Activated CD4-positive, alpha-beta T cell treated with anti-CD3 and anti-CD28 coated beads, Interleukin-2, amount 10 ng/mL, durations not matched to agents 7 days and 5 days (primary cell): Measurements from ENCODE around the gene MED8. TPM values are rescaled to one million over a fixed set of nuclear protein-coding genes. Genes with fewer than 3 reads are reported as not detected.

Experiments used
- CTCF ChIA-PET: fragments of 350-600 bp; sonication (Branson Sonifier 250); formaldehyde crosslinking; loops from one replicate; lab custom pipeline; 2021; ENCODE audit warnings: antibody characterized with exemption; lab: Charles Lee
- POLR2A ChIA-PET: fragments of 350-600 bp; sonication (Branson Sonifier 250); formaldehyde crosslinking; loops from one replicate; lab custom pipeline; 2021; ENCODE audit warnings: antibody characterized with exemption; lab: Charles Lee
- DNase-seq: peaks from one replicate; pipeline ENCODE4 v3.0.0-alpha.2; 2020
- H3K27ac Mint-ChIP-seq: one replicate; pipeline ENCODE4 v1.8.0; 2021; ENCODE audit warnings: mild to moderate bottlenecking, moderate library complexity, mixed read lengths
- H3K27me3 Mint-ChIP-seq: one replicate; pipeline ENCODE4 v1.8.0; 2021; ENCODE audit warnings: mixed read lengths
- H3K36me3 Mint-ChIP-seq: one replicate; pipeline ENCODE4 v1.8.0; 2021; ENCODE audit warnings: low read depth, mixed read lengths
- H3K4me1 Mint-ChIP-seq: one replicate; pipeline ENCODE4 v1.8.0; 2021; ENCODE audit warnings: mixed read lengths
- H3K4me3 Mint-ChIP-seq: one replicate; pipeline ENCODE4 v1.8.0; 2021; ENCODE audit warnings: mild to moderate bottlenecking, moderate library complexity, mixed read lengths
- H3K9me3 Mint-ChIP-seq: one replicate; pipeline ENCODE4 v1.8.0; 2021; ENCODE audit warnings: mixed read lengths
- total RNA-seq, 2 experiments: library from RNA; stranded (reverse); gene quantifications; one replicate each; pipeline ENCODE4 v1.2.3, GENCODE V29; 2021

The MED8 gene, protein sequence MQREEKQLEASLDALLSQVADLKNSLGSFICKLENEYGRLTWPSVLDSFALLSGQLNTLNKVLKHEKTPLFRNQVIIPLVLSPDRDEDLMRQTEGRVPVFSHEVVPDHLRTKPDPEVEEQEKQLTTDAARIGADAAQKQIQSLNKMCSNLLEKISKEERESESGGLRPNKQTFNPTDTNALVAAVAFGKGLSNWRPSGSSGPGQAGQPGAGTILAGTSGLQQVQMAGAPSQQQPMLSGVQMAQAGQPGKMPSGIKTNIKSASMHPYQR
- 10 to 100 TPM; 30.2 to 33.3 TPM for total RNA-seq

GRCh38 chr1:43389326-43390313 lies at the start of gene MED8, which contains the start of gene SZT2:
Gene MED8 (minus strand): TSS chr1:43389800. CDS start chr1:43389764, 36 bp downstream.
Gene SZT2 (plus strand): TSS chr1:43389899. CDS start chr1:43389969, 70 bp downstream.
- peaks cover 22% of the 10 kb centered on the region for H3K36me3 Mint-ChIP-seq
- ChIA-PET CTCF (interaction anchor here (1.0 to 1.7 kb wide), 5 partner anchors 13 to 36 kb away, joined by 3 to 5 read pairs (median 4); no protein-coding TSS in a partner anchor), POLR2A (interaction anchor here (0.6 kb wide), 1 partner anchor 163 kb away, joined by 3 read pairs; no protein-coding TSS in a partner anchor)
- H3K27me3 Mint-ChIP-seq: no peaks in the 10 kb centered on the region
- H3K9me3 Mint-ChIP-seq: no peaks in the 10 kb centered on the region
- peaks cover 42% of the 10 kb centered on the region for H3K4me1 Mint-ChIP-seq
- peak within 1 kb of the TSS; percentile 98 for H3K4me3 Mint-ChIP-seq
- H3K27ac Mint-ChIP-seq: peak within 1 kb of the TSS; percentile 97
- DNase-seq: peak; percentile 94

DNA sequence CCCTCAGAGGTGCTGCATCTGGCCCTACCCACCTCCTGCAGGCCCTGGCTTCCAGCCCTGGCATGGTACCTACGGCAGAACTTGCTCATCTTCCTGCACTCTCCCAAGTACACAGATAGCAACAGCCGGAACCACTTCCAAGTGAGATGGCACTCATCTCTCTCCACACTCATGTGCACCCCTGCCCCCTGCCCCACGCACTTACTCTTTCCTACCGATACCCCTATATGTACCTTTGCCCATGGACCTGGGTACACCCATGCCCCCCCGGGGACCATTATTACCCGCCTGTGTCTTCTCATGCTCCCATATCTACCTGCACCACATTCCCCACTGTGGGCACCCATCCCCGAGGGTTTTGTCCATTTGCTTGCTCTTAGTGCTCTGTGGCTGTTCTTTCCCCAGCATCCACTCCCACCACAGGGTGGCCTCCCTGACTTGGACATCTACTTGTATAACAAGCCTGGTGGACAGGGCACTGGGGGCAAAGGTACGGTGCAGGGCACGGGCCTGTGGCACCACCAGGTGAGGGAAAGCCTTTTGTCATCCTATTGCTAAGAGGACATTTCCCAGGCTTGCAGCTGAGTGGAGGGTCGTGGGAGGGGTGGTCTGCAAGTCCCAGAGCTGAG lies 49.5 kb upstream of the MED8 start:
- Mint-ChIP-seq H3K9me3 (no peaks in the 10 kb centered on the region), H3K36me3 (peaks cover 12% of the 10 kb centered on the region), H3K4me1 (peaks cover 6% of the 10 kb centered on the region), H3K4me3 (no peak overlapping the region), H3K27ac (no peak overlapping the region), H3K27me3 (no peaks in the 10 kb centered on the region)
- no peak for DNase-seq
- POLR2A ChIA-PET: no interaction called here
- CTCF ChIA-PET: interaction anchor here (0.8 to 1.6 kb wide), 2 partner anchors 10 to 15 kb away, joined by 3 read pairs; partner anchors contain the start of gene HYI

DNA sequence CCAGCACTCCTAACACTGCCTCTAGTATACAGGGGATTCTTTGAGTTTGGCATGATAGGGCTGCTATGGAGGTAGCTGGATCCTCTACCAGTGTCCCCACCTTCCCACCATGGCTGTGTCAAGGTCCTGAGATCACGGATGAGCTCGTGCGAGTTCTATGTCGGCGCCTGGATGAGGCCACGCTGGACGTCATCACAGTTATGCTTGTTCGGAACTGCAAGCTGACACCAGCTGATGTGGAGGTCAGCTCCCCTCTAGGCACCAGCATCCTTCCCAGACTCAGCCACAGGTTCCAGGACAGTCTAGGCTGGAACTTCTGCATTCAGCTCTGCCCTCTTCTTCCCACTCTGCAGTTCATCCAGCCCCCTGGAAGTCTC lies 49.0 kb upstream of the MED8 start:
- no peak for DNase-seq
- peaks cover 6% of the 10 kb centered on the region for H3K4me1 Mint-ChIP-seq
- peaks cover 13% of the 10 kb centered on the region for H3K36me3 Mint-ChIP-seq
- no peaks in the 10 kb centered on the region for H3K9me3 Mint-ChIP-seq
- H3K27me3 Mint-ChIP-seq: no peaks in the 10 kb centered on the region
- no peak overlapping the region for H3K27ac Mint-ChIP-seq
- ChIA-PET CTCF (interaction anchor here (1.3 kb wide), 1 partner anchor 14 kb away, joined by 4 read pairs; no protein-coding TSS in a partner anchor), POLR2A (no interaction called here)
- H3K4me3 Mint-ChIP-seq: no peak overlapping the region

- POLR2A ChIA-PET: no interaction called here
These were observed 48.4 kb upstream of the MED8 start for GRCh38 chr1:43438006-43438405.

GRCh38 chr1:43437031-43437973 lies 47.7 kb upstream of the MED8 start:
- no peaks in the 10 kb centered on the region for H3K27me3 Mint-ChIP-seq
- ChIA-PET CTCF (interaction anchor here (0.6 to 1.3 kb wide), 4 partner anchors 9 to 699 kb away, joined by 3 to 4 read pairs (median 3); no protein-coding TSS in a partner anchor), POLR2A (no interaction called here)
- H3K9me3 Mint-ChIP-seq: no peaks in the 10 kb centered on the region
- peaks cover 6% of the 10 kb centered on the region for H3K4me1 Mint-ChIP-seq
- H3K4me3 Mint-ChIP-seq: no peak overlapping the region
- peaks cover 17% of the 10 kb centered on the region for H3K36me3 Mint-ChIP-seq
- no peak for DNase-seq
- H3K27ac Mint-ChIP-seq: peak overlapping the region; percentile 22

More at GRCh38 chr1:43438006-43438405, 48.4 kb upstream of the MED8 start:
- no peak overlapping the region for H3K4me3 Mint-ChIP-seq
- DNase-seq: no peak
- H3K36me3 Mint-ChIP-seq: peaks cover 16% of the 10 kb centered on the region
- CTCF ChIA-PET: interaction anchor here (1.0 to 1.3 kb wide), 2 partner anchors 11 to 15 kb away, joined by 3 to 4 read pairs; no protein-coding TSS in a partner anchor
- H3K9me3 Mint-ChIP-seq: no peaks in the 10 kb centered on the region
- H3K27me3 Mint-ChIP-seq: no peaks in the 10 kb centered on the region
- H3K4me1 Mint-ChIP-seq: peaks cover 6% of the 10 kb centered on the region
- H3K27ac Mint-ChIP-seq: peak overlapping the region; percentile 22

DNA sequence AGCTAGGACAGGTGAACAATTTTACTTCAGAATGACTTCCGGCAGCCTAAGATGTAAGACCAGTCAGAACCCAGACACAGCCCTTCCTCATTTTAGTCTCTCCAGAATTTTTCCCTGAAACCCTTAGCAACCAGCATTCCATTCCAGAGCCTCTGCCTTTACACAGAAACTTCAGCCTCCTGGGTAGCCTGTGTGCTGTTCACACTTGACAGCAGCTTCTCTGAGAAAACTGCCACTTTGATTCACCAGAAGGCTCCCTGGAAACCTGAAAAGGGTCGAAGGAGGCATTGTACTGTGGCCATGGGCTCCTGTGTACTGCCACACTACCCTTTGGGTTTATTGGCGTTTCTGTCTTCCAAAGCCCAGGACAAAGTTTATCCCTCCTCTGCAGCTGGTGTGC lies 46.8 kb upstream of the MED8 start:
- Mint-ChIP-seq H3K36me3 (peaks cover 23% of the 10 kb centered on the region), H3K4me1 (peaks cover 6% of the 10 kb centered on the region), H3K4me3 (no peak overlapping the region), H3K27me3 (no peaks in the 10 kb centered on the region), H3K9me3 (no peaks in the 10 kb centered on the region), H3K27ac (no peak overlapping the region)
- DNase-seq: no peak
- POLR2A ChIA-PET: no interaction called here
- CTCF ChIA-PET: no interaction called here

DNA sequence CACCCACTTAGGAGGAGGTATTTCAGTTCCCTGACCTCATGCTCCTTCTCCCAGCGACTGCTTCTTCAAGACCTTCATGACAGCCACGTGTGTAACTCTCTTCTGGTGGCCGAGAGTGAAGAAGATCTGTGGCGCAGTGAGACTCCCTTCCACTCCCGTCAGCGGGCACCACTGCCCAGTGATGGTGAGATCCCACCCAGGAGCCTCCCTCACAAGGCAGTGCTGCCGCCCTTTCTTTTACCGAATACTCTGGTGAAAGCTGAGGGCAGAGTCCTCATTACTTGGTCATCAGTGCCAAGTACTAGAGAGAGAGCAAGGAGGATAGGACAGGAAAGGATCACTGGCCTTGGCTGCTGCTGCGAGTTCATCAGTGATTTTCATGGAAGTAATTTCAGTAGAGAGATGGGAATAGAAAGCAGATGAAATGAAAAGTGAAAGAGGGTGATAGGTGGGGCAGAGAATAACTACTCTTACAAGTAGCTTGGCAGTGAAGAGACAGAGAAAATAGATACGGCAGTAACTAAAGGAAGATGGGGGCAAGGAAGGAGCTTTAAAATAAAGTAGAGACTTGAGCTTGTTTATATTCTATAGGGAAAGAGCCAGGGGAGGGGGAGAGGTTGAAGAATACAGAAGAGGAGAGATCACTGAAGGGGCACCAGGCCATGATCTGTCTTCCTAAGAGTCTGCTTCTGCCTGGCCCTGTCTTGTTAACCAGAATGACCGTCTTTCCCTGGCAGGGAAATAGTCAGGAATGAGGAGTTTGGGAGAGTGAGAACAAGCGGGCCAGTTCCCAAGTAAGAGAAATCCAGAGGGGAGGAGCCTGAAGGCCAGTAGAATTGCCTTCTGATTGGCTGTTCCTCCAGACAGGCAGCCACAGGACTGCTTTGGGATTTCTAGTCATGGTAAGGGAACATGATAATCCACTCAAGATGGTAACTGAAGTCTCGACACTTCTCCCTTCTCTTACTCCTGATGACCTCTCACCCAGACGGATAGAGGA lies 45.8 kb upstream of the MED8 start:
- H3K27me3 Mint-ChIP-seq: no peaks in the 10 kb centered on the region
- H3K4me3 Mint-ChIP-seq: no peak overlapping the region
- ChIA-PET CTCF (no interaction called here), POLR2A (no interaction called here)
- no peak for DNase-seq
- peaks cover 6% of the 10 kb centered on the region for H3K4me1 Mint-ChIP-seq
- no peaks in the 10 kb centered on the region for H3K9me3 Mint-ChIP-seq
- peak overlapping the region; percentile 1 for H3K27ac Mint-ChIP-seq
- peaks cover 26% of the 10 kb centered on the region for H3K36me3 Mint-ChIP-seq

DNA sequence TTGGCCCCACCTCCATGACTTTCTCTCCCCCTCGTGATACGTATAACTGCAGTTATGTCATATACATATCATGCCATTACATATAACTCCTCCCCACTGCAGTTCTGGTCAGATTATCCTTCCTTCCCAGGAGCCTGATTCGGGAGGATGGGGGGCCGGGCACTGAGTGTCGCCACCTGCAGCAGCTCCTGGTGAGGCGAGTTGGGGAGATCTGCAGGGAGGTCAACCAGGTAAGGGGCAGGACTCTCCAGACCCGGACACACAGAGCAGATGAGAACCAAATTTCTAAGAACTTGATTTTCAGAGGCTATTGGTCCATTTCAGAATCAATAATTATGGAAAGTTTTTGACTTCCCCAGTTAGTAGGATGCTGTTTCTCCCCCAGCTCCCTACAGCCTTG lies 44.7 kb upstream of the MED8 start:
- Mint-ChIP-seq H3K36me3 (peaks cover 27% of the 10 kb centered on the region), H3K4me1 (peaks cover 6% of the 10 kb centered on the region), H3K9me3 (no peaks in the 10 kb centered on the region), H3K27me3 (no peaks in the 10 kb centered on the region), H3K4me3 (no peak overlapping the region), H3K27ac (no peak overlapping the region)
- DNase-seq: no peak
- ChIA-PET POLR2A (no interaction called here), CTCF (interaction anchor here (1.2 kb wide), 1 partner anchor 20 kb away, joined by 3 read pairs; the partner anchor contains the start of gene HYI)

DNA sequence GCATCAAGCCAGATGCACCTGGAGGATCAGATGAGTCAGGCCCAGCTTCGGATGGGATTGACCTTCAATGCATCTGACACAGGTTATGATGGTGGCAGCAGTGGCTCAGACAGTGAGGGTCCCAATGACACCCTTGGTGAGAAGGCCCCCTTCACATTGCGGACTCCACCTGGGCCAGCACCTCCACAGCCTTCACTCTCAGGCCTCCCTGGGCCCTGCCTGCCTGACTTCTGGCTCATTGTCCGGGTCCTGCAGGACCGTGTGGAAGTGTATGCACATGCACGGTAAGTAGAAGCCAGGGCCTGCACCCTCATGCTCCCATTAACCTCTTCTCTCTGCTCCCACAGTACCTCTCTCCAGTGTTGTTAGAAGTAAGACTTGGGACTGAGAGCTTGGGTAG lies 43.3 kb upstream of the MED8 start:
- H3K27me3 Mint-ChIP-seq: no peaks in the 10 kb centered on the region
- POLR2A ChIA-PET: no interaction called here
- H3K27ac Mint-ChIP-seq: no peak overlapping the region
- no peak for DNase-seq
- H3K9me3 Mint-ChIP-seq: no peaks in the 10 kb centered on the region
- CTCF ChIA-PET: interaction anchor here (1.0 to 1.3 kb wide), 2 partner anchors 18 to 68 kb away, joined by 3 read pairs; no protein-coding TSS in a partner anchor
- H3K36me3 Mint-ChIP-seq: peaks cover 30% of the 10 kb centered on the region
- peaks cover 6% of the 10 kb centered on the region for H3K4me1 Mint-ChIP-seq
- no peak overlapping the region for H3K4me3 Mint-ChIP-seq

- no peak for DNase-seq
- Mint-ChIP-seq H3K36me3 (peaks cover 30% of the 10 kb centered on the region), H3K4me1 (peaks cover 6% of the 10 kb centered on the region), H3K27ac (no peak overlapping the region), H3K9me3 (no peaks in the 10 kb centered on the region), H3K4me3 (no peak overlapping the region), H3K27me3 (no peaks in the 10 kb centered on the region)
- CTCF ChIA-PET: no interaction called here
- POLR2A ChIA-PET: no interaction called here
These were observed 42.7 kb upstream of the MED8 start for GRCh38 chr1:43432171-43432860.
